Caco-2 (cell line): ENCODE measurements around the gene KLHL18. TPM values are rescaled to one million over a fixed set of nuclear protein-coding genes. Genes with fewer than 3 reads are reported as not detected.
A peak's percentile ranks its signal among the peaks of the same experiment; 100 is the strongest.

Experiments
- BruUV-seq: library from RNA; stranded (reverse); fragments of 400-500 nt; replicated peaks from 2 replicates; lab custom pipeline; 2021; lab: Mats Ljungman, UMichigan
- CTCF ChIA-PET: fragments of 300-600 bp; sonication (Branson Sonifier 250); formaldehyde crosslinking; loops from one replicate; lab custom pipeline; 2022; ENCODE audit warnings: antibody characterized with exemption; lab: Charles Lee
- POLR2A ChIA-PET: fragments of 300-600 bp; sonication (Branson Sonifier 250); formaldehyde crosslinking; loops from one replicate; lab custom pipeline; 2022; ENCODE audit warnings: antibody characterized with exemption; lab: Charles Lee
- DNase-seq, 2 experiments: peaks; one replicate each; pipeline versions ENCODE4 v3.0.0 to v3.0.0-alpha.2; 2020 to 2022
- H3K27me3 ChIP-seq: replicated peaks from 2 replicates; pipeline ENCODE4 v1.6.0; 2011; ENCODE audit warnings: low read length; ENCODE audit not compliant: control insufficient read depth, insufficient read depth
- H3K36me3 ChIP-seq: 2 replicates; pipeline ENCODE4 v1.5.1; 2011; ENCODE audit warnings: low read length; ENCODE audit not compliant: control insufficient read depth, insufficient read depth
- H3K4me1 ChIP-seq: fragments of 250-450 bp; sonication (Bioruptor Pico); 2 replicates; pipeline ENCODE4 v1.5.1; 2020; ENCODE audit warnings: mild to moderate bottlenecking
- H3K4me3 ChIP-seq: 2 replicates; pipeline ENCODE4 v1.5.1; 2011; ENCODE audit warnings: low read depth, mild to moderate bottlenecking, control low read depth, low read length
- H3K9me3 ChIP-seq: fragments of 250-450 bp; sonication (Bioruptor Pico); 2 replicates; pipeline ENCODE4 v1.5.1; 2020; ENCODE audit warnings: mild to moderate bottlenecking, moderate library complexity
- H3K27ac Mint-ChIP-seq: one replicate; pipeline ENCODE4 v1.8.0; 2022; ENCODE audit warnings: mixed read lengths; ENCODE audit not compliant: unreplicated experiment
- H3K27me3 Mint-ChIP-seq: one replicate; pipeline ENCODE4 v1.8.0; 2022; ENCODE audit warnings: mixed read lengths; ENCODE audit not compliant: insufficient read depth, unreplicated experiment
- H3K36me3 Mint-ChIP-seq: one replicate; pipeline ENCODE4 v1.8.0; 2022; ENCODE audit warnings: mild to moderate bottlenecking, mixed read lengths; ENCODE audit not compliant: insufficient read depth, unreplicated experiment
- H3K4me1 Mint-ChIP-seq: one replicate; pipeline ENCODE4 v1.8.0; 2022; ENCODE audit warnings: low read depth, mixed read lengths; ENCODE audit not compliant: unreplicated experiment
- H3K4me3 Mint-ChIP-seq: one replicate; pipeline ENCODE4 v1.8.0; 2022; ENCODE audit warnings: mild to moderate bottlenecking, moderate library complexity, mixed read lengths; ENCODE audit not compliant: unreplicated experiment
- H3K9me3 Mint-ChIP-seq: one replicate; pipeline ENCODE4 v1.8.0; 2022; ENCODE audit warnings: mixed read lengths; ENCODE audit not compliant: unreplicated experiment
- intact Hi-C: fragments of 100-400 bp; cut with micrococcal nuclease; formaldehyde crosslinking; loops from one replicate; pipeline ENCODE4 v1.10.0; 2022; ENCODE audit not compliant: unreplicated experiment
- total RNA-seq: library from RNA; stranded (reverse); gene quantifications from 2 replicates; pipeline ENCODE4 v1.2.3, GENCODE V29; 2022
- TF ChIP-seq, protein P1 (sequence below), 2 experiments: fragments of 200-600 bp in 1 of 2; IDR thresholded peaks; 1 replicate in 1 of 2; 2 replicates in 1 of 2; pipeline versions ENCODE4 v1.5.1 to v1.8.0; 2011 to 2022; ENCODE audit warnings: antibody characterized with exemption in 1 of 2, control low read depth in 1 of 2, inconsistent platforms in 1 of 2, low read depth in 1 of 2, low read length in 1 of 2, mild to moderate bottlenecking in 1 of 2, moderate library complexity in 1 of 2; ENCODE audit not compliant: insufficient read depth in 1 of 2, severe bottlenecking in 1 of 2, unreplicated experiment in 1 of 2

KLHL18 gene
- total RNA-seq, 1 experiment from 2014 or later = 29.5 TPM

- CTCF ChIA-PET = no interaction called here
- no peak overlapping the region for H3K27ac Mint-ChIP-seq
- no peak for DNase-seq
- H3K4me1 ChIP-seq = peaks cover 11% of the 10 kb centered on the region; the same call in 1 of the 2 replicates
- intact Hi-C loops = no loop called here
- no peaks in the 10 kb centered on the region for H3K9me3 ChIP-seq
- H3K36me3 ChIP-seq = no peaks in the 10 kb centered on the region
- no peaks in the 10 kb centered on the region for H3K9me3 Mint-ChIP-seq
- peaks cover 25% of the 10 kb centered on the region for H3K36me3 Mint-ChIP-seq
- peaks cover 21% of the 10 kb centered on the region for H3K4me1 Mint-ChIP-seq
- TF ChIP-seq, protein P1, sequence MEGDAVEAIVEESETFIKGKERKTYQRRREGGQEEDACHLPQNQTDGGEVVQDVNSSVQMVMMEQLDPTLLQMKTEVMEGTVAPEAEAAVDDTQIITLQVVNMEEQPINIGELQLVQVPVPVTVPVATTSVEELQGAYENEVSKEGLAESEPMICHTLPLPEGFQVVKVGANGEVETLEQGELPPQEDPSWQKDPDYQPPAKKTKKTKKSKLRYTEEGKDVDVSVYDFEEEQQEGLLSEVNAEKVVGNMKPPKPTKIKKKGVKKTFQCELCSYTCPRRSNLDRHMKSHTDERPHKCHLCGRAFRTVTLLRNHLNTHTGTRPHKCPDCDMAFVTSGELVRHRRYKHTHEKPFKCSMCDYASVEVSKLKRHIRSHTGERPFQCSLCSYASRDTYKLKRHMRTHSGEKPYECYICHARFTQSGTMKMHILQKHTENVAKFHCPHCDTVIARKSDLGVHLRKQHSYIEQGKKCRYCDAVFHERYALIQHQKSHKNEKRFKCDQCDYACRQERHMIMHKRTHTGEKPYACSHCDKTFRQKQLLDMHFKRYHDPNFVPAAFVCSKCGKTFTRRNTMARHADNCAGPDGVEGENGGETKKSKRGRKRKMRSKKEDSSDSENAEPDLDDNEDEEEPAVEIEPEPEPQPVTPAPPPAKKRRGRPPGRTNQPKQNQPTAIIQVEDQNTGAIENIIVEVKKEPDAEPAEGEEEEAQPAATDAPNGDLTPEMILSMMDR (IDR thresholded peaks at IDR 0.05; ENCODE audit: insufficient read depth in 1 of 2, low read depth in 1 of 2, low read length in 1 of 2, severe bottlenecking in 1 of 2, unreplicated experiment in 1 of 2) = no peak
- no peak overlapping the region for H3K4me3 Mint-ChIP-seq
- no peaks in the 10 kb centered on the region for H3K27me3 Mint-ChIP-seq
- BruUV-seq = no TSS peak
- POLR2A ChIA-PET = no interaction called here
- no peak overlapping the region for H3K4me3 ChIP-seq
- H3K27me3 ChIP-seq = no peaks in the 10 kb centered on the region
Observed at GRCh38 chr3:47377186-47377585, 94.4 kb downstream of the KLHL18 start.

GRCh38 chr3:47378869-47379268, 96.1 kb downstream of the KLHL18 start:
- no peaks in the 10 kb centered on the region for H3K9me3 ChIP-seq
- intact Hi-C loops = no loop called here
- H3K9me3 Mint-ChIP-seq = no peaks in the 10 kb centered on the region
- H3K27ac Mint-ChIP-seq = no peak overlapping the region
- no peak for DNase-seq
- H3K4me3 Mint-ChIP-seq = no peak overlapping the region
- TF ChIP-seq, protein P1 (IDR thresholded peaks at IDR 0.05; ENCODE audit: insufficient read depth in 1 of 2, low read depth in 1 of 2, low read length in 1 of 2, severe bottlenecking in 1 of 2, unreplicated experiment in 1 of 2) = no peak
- H3K4me1 Mint-ChIP-seq = peaks cover 29% of the 10 kb centered on the region
- no peaks in the 10 kb centered on the region for H3K27me3 ChIP-seq
- no peaks in the 10 kb centered on the region for H3K27me3 Mint-ChIP-seq
- H3K36me3 ChIP-seq = peaks cover 1% of the 10 kb centered on the region; the same call in 1 of the 2 replicates
- CTCF ChIA-PET = no interaction called here
- H3K36me3 Mint-ChIP-seq = peaks cover 38% of the 10 kb centered on the region
- H3K4me1 ChIP-seq = peaks cover 11% of the 10 kb centered on the region
- POLR2A ChIA-PET = no interaction called here
- no peak overlapping the region for H3K4me3 ChIP-seq
- no TSS peak for BruUV-seq

GRCh38 chr3:47379411-47379899, 96.7 kb downstream of the KLHL18 start:
- no peaks in the 10 kb centered on the region for H3K27me3 Mint-ChIP-seq
- BruUV-seq = no TSS peak
- H3K9me3 ChIP-seq = no peaks in the 10 kb centered on the region
- H3K27ac Mint-ChIP-seq = peak overlapping the region; percentile 97
- H3K4me1 Mint-ChIP-seq = peaks cover 29% of the 10 kb centered on the region
- peak overlapping the region; percentile 76 for H3K4me3 ChIP-seq
- CTCF ChIA-PET = no interaction called here
- H3K9me3 Mint-ChIP-seq = no peaks in the 10 kb centered on the region
- H3K4me1 ChIP-seq = peaks cover 12% of the 10 kb centered on the region
- H3K36me3 Mint-ChIP-seq = peaks cover 40% of the 10 kb centered on the region
- POLR2A ChIA-PET = no interaction called here
- TF ChIP-seq, protein P1 (IDR thresholded peaks at IDR 0.05; ENCODE audit: insufficient read depth in 1 of 2, low read depth in 1 of 2, low read length in 1 of 2, severe bottlenecking in 1 of 2, unreplicated experiment in 1 of 2) = no peak
- peaks cover 1% of the 10 kb centered on the region; the same call in 1 of the 2 replicates for H3K36me3 ChIP-seq
- intact Hi-C loops = no loop called here
- DNase-seq = no peak
- no peaks in the 10 kb centered on the region for H3K27me3 ChIP-seq
- peak overlapping the region; percentile 89 for H3K4me3 Mint-ChIP-seq
